Fibroblast of lung (primary cell): ENCODE data around the gene SPDYE8.
"Not testable (repeated sequence)": the region's sequence is repeated elsewhere in the genome, so short reads cannot be mapped to it uniquely, and the experiment has no call there.

Experiments used
- EZH2 ChIP-seq: IDR thresholded peaks from 2 replicates; pipeline ENCODE4 v1.5.1; 2012; ENCODE audit warnings: low read length, control low read depth, mild to moderate bottlenecking; ENCODE audit errors: missing control alignments
- TF ChIP-seq, protein P1 (sequence below), 2 donors: IDR thresholded peaks in 1 of 2; conservative IDR thresholded peaks in 1 of 2; 1 replicate in 1 of 2; 2 replicates in 1 of 2; pipeline ENCODE4 v1.5.1; 2011 to 2012; ENCODE audit warnings: low read length in 2 of 2, control low read depth in 1 of 2, inconsistent platforms in 1 of 2, low read depth in 1 of 2, mild to moderate bottlenecking in 1 of 2

DNA sequence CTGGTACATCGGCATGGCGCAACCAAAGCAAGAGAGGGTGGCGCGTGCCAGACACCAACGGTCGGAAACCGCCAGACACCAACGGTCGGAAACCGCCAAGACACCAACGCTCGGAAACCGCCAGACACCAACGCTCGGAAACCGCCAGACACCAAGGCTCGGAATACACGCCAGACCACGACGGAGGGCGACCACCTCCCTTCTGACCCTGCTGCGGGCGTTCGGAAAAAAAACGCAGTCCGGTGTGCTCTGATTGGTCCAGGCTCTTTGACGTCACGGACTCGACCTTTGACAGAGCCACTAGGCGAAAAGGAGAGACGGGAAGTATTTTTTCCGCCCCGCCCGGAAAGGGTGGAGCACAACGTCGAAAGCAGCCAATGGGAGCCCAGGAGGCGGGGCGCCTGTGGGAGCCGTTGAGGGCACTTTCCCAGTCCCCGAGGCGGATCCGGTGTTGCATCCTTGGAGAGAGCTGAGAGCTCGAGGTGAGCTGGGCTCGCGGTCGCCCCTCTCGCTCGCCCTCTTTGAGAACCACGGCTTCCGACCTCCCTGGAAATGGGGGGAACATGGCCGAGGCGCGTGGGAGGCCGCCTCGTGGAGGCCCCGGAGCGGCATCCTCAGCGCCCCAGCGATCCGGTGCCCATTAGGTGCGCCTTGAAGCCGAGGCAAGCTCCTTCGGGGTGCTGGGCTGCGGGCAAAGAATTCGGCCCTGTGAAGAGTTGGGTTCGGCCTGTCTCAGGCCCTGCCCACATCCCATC lies 23.7 kb downstream of the SPDYE8 start:
- TF ChIP-seq, protein P1, sequence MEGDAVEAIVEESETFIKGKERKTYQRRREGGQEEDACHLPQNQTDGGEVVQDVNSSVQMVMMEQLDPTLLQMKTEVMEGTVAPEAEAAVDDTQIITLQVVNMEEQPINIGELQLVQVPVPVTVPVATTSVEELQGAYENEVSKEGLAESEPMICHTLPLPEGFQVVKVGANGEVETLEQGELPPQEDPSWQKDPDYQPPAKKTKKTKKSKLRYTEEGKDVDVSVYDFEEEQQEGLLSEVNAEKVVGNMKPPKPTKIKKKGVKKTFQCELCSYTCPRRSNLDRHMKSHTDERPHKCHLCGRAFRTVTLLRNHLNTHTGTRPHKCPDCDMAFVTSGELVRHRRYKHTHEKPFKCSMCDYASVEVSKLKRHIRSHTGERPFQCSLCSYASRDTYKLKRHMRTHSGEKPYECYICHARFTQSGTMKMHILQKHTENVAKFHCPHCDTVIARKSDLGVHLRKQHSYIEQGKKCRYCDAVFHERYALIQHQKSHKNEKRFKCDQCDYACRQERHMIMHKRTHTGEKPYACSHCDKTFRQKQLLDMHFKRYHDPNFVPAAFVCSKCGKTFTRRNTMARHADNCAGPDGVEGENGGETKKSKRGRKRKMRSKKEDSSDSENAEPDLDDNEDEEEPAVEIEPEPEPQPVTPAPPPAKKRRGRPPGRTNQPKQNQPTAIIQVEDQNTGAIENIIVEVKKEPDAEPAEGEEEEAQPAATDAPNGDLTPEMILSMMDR (conservative IDR thresholded peaks at IDR 0.05 in 1 of 2, IDR thresholded peaks at IDR 0.05 in 1 of 2; ENCODE audit: low read depth in 1 of 2, low read length in 2 of 2), result not testable (repeated sequence)
- TF ChIP-seq EZH2, result not testable (repeated sequence)
